Mucosa of gallbladder (tissue), 1 donor: ENCODE data around the gene ZFYVE28. TPM values are rescaled to one million over a fixed set of nuclear protein-coding genes. Genes with fewer than 3 reads are reported as not detected.

Source experiments
- DNase-seq: peaks from one replicate; pipeline ENCODE4 v3.0.0-alpha.2; 2020; ENCODE audit warnings: low spot score
- total RNA-seq: library from RNA; stranded (reverse); gene quantifications from one replicate; pipeline ENCODE4 v1.2.1, GENCODE V29; 2021
- donor health status: DM: no; HTN: no; CAD: no.

Gene ZFYVE28
- total RNA-seq, 1 donor from 2014 or later: 31.1 TPM

DNA sequence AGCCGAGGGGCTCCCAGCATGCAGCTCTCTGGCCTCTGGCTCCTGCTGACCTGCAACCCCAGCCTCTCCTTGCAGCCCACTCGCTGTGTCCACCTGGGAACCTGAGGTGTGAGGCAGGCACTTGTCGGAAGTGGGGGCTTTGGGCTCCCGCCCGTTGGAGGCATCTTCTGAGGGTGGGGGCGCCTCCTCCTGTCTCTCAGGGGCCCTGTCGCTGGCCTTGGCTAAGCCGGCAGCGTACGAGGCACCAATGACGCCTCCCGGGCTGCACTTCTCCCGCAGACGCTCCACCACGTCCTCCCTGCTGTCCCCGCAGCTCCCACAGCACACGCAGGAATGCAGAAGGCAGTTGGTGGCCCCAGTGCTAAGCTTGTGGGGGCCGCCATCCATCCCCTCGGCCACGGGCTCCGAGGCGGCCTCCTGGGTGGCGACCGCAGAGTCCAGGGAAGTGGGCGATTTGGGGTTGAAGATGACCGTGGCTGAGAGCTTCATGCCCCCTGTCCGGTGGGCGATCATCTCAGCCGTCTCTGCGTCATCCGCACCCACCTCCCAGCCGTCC, 114.0 kb downstream of the ZFYVE28 start:
- DNase-seq: no peak

DNA sequence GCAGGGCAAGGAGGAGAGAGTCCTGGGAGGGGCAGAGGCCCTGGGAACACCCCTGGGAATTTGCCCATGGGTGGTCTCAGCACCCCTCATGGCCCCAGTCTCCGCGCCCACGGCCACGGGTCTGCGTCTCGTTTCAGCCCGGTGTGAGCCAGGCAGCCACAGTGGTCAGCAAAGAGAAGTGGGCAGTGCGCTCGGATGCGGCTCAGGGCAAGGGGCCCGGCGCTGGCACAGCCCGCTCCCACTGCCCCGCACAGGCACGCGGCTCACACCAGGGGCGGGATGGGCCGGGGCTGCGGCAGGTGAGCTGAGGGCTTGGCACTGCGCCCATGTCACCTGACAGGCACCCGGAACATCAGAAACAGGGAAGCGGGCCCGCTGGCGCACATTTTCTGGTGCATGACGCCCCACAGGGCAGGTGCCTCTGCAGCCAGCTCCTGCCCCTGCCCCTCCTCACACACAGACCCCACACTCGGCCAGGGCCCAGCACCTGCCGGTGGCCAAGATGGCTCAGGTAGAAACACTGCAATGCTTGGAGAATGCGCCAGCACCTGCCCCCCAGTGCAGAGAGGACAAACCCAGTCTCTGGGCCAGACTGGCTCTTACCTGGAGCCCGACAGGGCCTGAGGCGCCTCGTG, 114.6 kb downstream of the ZFYVE28 start:
- no peak for DNase-seq

DNA sequence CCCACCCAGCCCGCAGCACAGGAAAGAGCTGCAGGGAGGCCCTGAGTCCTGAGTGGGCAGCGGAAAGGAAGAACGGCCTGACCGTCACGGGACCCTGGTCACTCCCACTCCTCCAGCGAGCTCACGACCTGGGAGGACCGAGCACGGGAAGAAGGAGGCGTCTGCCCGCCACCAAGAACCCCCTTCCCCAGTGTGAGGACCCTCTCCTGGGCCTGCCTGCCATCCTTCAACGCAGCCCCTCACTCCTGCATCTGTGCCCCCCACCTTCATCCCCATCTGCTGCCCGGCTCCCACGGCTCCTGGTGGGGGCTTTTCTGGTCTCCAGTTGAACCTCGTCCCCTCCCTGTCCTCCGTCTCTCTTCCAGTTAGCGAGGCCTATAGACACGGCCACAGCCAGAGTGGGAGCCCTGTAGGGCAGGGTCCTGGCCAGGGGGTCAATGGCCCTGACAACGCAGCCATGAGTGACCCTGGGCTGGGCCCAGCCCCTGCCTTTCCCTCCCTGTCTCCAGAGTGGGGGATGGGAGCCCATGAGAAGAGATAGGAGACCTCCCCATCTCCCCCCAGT, 115.2 kb downstream of the ZFYVE28 start:
- DNase-seq: no peak

DNA sequence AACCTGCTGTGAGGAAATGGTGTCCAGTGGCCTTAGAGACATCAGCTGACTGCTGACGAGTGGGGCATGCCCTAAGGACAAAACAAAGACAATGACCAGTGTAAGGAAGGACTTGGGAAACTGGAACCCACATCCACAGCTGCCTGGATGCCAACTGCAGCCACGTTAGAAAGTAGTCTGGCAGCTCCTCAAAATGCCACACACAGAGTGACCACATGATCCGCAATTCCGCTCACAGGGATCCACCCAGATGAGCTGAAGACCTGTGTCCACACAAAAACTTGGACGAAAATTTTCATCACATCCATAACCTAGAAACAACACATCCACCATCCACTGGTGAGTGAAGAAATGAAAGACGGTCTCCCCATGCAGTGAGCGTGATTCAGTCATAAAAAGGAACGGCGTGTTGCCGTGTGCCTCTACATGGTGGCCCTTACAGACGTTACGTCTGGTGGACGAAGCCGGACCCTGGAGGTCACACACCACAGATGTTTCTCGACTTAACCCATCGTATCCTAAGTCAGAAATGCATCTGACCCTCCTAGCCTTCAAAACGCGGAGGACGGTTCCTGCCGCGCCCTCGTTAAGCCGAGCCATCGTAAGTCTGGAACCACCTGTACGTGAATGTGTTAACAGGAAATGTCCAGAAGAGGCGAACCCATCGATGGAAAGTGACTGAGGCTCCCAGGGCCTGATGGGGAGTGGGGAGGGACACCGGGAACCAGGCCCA, 115.9 kb downstream of the ZFYVE28 start:
- DNase-seq: no peak

DNA sequence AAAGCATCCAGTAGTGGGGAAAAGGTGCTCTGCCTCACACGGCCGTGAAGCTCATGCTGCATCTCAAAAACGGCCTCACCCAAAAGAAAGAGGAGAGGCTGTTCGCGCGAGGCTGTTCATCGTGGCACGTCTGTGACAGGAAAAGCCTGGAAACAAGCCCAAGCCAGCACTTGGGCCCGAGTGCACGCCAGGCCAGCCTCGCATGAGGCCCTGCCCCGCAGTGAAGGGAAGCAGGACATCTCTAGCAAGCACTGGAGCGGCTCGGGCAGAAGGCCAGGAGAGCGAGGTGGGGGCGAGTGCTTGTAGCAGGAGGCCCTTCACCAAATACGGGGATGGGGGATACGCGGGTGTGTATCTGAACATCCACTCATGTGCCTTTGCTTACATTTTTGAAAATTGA, 116.6 kb downstream of the ZFYVE28 start:
- DNase-seq: no peak

DNA sequence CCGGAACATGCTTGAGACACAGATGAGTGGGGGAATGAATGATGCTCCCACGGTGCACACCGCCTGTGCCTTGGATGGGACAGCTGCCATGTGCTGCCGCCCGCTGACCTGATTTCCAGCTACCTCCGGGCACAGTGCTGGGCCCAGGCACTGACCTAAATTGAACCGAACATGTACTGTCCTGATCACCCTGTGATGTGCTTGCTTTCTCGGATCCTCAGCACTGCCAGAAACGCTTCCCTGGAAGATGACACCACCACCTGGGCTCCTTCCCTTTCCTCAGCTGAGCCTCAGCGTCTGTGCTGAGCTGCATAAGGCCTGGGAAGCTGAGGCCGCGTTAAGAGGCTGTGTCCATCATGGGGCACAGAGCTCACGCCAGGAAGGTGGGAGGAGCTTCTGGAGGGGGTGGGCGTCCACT, 117.2 kb downstream of the ZFYVE28 start:
- DNase-seq: no peak

DNA sequence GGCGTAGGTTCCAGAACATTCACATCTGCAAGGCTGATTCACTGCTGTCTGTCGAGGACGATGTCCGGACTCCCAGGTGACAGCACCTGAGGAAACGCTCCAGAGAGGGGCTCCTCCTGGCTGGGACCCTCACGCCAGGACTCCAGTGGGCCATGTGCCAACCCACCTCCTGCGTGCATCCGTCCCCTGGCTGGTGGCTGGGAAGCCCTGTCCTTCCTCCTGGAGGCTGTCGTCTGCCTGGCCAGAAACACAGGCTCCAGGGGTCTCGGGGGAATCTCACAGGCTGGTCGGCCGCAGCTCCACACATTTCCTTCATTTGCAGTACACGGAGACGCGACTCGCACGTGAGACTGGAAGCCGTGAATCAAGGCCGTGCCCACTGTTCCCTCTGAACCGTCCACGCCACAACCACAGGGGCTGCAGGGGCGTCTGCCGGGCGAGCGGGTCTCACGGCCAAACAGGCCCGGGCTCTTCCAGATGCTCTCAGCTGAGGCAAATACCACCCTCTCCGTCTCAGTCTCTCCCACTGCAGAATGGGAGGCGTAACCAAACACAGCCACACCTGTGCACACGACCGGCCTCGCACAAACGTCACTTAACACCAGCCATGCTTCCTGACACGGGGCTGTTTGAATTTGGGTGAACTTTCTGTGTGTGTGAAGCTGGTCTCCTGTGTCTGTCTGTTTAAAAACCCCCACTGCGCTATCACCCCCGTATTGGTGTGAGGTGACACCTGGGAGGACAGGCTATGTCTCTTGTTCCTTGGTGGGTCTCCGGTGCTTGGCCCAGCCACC, 117.8 kb downstream of the ZFYVE28 start:
- DNase-seq: no peak

DNA sequence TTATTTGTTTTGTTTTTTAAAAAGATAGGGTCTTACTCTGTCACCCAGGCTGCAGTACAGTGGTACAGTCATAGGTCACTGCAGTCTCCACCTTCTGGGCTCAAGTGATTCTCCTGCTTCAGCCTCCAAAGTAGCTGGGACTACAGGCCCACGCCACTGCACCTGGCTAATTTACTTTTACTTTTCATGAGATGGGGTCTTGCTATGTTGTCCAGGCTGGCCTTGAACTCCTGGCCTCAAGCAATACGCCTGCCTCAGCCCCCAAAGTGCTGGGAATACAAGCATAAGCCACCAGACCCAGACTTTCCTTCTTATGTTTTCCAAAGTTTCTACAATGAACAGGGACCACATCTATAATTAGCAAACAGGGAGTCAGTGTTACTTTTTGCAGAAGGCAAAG, 118.7 kb downstream of the ZFYVE28 start:
- DNase-seq: no peak

DNA sequence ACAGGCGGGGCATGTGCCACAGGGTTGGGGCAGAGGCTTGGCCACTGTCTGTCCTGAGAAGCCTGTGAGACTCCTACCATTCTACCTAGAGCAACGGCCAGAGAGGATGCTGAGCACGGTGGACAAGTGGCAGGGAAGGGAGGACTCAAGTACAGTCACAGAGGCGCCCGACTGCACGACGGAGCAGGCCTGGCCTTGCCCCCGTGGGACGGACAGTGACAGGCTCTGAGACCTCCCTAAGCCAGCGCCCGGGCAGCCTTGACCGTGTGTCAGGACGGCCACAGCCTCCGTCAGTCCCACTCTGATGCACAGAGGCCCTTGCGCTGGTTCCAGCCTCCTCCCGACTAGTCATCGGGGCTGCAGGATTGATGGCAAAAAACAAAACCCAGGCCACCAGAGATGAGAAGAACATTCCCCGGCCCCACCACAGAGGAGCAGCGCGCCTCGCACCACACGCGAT, 119.9 kb downstream of the ZFYVE28 start:
- DNase-seq: no peak

DNA sequence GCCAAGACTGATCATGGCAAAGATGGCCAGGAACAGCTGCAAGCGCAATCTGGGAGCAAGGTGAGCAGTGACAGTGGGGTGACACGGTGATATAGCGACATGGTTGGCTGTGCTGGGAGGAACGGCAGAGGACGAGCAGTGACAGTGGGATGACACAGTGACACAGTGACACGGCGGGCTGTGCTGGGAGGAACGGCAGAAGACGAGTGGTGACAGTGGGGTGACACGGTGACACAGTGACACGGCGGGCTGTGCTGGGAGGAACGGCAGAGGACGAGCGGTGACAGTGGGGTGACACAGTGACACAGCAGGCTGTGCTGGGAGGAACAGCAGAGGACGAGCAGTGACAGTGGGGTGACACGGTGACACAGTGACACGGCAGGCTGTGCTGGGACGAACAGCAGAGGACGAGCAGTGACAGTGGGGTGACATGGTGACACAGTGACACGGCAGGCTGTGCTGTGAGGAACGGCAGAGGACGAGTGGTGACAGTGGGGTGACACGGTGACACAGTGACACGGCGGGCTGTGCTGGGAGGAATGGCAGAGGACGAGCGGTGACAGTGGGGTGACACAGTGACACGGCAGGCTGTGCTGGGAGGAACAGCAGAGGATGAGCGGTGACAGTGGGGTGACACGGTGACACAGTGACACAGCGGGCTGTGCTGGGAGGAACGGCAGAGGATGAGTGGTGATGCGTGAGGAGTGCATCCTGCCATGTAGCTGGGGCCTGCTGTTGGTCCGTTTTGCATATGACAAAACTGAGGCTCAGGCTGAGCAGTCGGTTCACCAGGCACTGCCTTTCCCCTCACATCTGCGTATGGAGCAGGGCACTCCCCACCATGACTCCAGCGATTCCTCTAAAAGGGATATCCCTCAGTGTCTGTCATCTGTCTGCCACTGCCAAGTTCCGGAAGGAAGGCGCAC, 120.6 kb downstream of the ZFYVE28 start:
- no peak for DNase-seq

DNA sequence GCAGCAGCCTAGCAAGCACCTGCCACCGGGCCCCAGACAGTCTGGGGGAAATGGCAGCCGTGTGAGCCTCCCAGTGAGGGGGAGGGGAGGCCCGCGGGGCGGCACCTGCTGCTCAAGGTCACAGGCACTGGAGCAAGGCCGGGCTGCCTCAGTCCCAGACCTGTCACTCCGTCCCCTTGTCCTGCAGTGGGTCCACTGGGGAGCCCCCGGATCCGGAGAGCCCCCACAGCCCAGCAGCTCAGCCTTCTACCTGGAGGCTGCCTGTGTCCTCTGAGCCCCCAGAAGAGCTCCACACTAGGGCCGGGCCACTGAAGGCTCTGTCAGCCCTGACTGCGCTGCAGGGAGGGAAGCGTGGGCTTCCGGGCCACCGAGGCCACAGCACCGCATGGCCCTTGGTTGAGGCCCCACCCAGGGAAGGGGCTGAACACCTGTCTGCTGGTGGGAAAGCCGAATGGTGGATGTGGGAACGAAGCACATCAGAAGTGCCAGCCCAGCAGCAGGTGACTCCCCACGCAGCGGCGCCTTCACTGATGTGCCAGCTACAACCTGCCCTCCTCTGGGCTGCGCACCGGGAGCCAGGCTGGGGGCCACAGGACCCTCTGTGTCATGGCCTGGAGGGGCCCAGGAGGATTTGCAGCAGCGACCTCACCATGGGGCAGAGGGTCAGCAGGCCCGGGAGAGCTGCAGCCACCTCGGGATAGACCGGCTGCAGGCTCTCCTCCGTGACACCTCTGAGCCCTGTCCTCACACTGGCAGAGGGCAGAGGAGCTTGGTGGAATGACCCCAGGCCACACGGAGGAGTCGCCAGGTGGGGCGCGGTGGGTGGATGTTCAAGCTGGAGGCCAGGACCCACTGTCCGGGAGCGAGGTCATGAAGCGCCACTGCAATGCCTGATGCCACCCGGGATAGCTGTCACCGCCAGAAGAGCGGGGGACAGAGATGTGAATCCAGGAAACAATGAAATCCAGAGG, 121.5 kb downstream of the ZFYVE28 start:
- no peak for DNase-seq

DNA sequence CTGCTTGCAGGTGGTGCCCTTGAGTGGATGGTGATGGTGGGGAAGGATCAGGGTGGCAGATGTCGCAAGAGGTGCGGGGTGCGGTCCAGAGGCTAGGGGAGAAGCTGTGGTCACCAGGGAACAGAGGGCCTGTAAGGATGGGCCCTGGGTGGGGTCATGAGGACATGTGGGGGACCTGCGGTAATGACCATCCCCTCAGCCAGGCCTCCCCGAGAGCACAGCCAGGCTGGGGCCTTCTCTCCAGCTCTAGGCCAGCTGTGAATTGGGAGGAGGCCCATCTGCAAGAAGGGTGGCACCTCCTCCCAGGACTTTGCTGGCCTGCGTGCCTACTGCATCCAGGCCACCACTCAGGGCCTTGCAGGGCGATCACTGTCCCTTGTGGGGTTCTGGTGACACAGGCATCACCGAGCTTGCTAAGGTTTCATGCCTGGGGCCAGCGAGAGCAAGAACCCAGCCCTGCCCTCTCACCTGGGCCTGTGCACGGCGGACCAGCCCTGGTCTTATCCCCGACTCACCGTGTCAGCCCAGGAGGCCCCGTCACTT, 122.5 kb downstream of the ZFYVE28 start:
- no peak for DNase-seq

DNA sequence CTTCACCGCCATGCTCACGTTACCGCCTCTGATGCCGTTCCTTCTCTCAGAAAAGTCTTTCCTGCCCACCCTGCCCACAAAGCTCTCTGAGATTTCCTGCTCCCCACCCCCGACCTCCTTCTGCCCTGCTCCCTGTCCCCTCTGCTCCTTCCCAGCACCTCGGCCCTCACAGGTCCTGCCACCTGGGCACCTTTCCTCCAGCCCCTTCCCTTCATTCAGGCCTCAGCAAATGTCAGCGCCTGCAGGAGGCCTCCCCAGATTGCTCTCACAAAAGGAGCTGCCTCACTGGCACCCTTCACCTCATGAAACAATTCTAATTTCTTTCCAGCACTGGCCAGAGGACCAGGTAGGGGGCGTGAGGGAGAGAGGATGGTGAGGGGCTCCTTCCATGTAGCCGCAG, 122.9 kb downstream of the ZFYVE28 start:
- DNase-seq: no peak

DNA sequence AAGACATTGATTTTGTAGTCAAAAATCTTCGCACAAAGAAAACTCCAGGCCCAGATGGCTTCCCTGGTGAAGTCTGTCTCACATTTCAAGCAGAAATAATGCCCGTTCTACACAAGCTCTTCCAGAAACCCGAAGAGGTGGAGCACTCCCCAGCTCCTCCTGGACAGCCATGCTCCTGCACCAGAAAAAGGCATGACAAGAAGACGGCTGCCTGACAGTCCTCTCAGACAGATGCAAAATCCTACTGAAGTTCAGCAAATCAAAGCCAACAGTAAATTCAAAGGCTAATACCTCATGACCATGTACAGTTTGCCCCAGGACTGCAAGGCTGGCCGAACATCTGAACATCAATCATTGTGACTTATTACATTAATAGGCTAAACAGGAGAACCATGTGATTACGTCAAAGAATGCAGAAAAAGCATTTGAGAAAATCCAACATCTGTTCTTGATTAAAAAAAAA, 125.8 kb downstream of the ZFYVE28 start:
- DNase-seq: no peak

DNA sequence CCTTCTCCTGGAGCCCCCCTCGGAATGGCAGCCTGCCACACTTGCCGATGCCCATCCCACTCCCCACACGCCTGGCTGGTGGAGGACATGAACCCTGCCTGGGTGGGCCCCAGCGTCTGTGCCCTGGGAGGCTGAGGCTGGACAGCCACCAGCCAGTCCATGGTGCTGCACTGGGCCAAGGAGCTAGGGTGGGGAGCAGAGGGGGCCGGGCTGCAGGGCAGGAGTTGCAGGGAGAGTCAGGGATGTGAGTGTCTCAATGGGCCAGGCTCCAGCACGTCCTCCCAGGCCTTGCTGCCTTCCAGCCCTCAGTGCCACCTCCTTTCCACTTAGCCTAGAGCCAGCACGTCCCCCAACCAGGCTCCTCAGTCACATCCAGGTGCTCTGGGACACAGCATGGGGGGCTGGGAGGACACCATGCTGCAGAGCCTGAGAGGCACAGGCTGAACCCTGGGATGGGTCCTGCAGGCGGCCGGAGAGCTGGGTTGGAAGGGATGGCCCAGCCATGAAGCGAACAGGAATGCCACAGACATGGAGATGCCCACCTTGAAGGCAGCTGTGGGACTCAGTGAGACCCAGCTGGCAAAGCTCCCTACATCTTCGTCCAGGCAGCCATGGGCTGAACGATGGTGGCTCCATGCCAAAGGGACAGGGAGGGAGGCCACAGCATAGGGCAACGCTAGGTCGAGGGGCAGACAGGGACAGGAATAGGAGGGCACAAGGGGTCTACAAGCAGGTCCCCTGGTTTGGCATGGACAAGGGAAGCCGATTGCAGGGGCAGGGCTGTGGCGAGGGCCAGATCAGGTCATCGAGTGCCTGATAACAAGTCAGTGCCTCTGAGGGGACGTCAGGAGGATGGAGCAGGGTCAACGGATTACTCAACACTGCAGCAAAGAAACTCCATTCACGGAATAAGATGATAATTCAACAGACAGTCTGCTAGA, 126.5 kb downstream of the ZFYVE28 start:
- no peak for DNase-seq

DNA sequence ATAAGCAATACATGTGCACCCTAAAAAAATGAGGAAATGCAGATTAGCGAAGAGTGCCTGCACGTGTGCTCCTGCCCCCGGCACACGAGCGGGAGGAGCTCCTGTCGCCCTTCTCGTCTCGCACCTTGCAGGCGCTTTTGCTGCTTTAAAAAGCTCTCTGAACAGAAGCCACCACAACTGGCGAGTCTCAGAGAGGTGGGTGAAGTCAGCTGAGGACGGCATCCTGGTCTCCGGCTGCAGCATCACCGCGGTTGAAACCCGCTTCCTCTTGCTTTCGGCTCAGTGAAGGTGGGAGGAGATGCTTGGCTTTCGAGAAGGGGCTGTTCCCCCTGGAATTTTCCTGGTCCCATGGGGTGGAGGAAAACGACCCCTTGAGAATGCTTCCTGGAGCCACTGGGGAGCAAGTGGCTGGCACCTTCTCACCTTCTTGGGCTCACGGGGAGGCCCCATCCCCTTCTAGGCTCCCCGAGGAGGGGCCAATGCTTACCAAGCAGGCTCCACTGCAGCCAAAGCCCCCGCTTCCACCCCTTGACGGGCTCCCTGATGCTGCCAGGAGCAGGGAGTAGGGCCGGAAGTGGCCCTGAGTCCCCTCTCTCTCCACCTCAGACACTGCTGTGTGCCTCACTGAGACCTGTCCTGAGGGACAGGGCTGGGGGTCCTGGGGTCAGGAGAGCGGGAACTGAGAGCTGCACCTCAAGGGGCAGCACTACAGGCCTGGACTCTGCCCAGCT, 127.3 kb downstream of the ZFYVE28 start:
- peak; percentile 31 for DNase-seq

DNA sequence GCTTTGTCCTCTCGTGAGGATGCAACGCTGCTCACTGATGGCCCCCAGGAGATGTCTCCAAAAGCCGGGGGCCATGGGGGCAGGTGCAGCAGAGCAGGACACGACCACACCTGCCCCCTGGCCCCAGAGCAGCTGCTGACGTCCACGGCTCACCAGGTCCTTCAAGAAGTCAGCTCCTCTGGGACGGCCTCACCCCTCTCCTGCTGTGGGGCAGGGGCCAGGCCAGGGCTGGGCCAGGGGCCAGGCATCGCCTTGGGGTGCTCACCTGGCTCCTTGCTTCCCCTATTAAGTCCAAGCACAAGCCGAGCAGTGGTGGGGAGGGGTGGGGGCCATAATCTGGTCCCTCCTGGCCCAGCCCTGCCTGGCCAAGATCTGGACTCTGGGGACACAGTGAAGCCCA, 128.0 kb downstream of the ZFYVE28 start:
- DNase-seq: no peak

DNA sequence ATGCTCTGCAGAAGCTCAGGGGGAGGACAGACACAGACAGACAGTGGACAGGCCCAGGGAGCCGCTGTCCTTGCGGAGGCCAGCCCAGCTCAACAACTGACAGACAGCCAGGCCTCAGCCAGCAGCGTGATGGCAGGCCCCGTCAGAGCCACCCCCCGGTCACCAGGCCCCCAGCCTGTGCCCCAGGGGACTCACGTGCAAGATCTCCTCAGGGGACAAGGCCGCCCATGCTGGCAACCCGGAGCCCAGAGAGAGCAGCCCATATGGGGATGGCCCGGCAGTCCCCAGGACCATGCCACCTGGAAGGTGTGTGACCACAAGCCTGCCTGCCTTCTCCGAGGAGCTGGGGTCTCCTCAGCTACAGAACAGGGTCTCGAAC, 128.5 kb downstream of the ZFYVE28 start:
- no peak for DNase-seq
